Testis (tissue), 3 donors: ENCODE results near the gene FIZ1. TPM values are rescaled to one million over a fixed set of nuclear protein-coding genes. Genes with fewer than 3 reads are reported as not detected.

Experiments
- DNase-seq: peaks from one replicate; pipeline ENCODE4 v3.0.0-alpha.2; 2019
- H3K27ac ChIP-seq, 2 donors: fragments of 200-600 bp; sonication (generic); one replicate each; pipeline ENCODE4 v1.5.1; 2019
- H3K27me3 ChIP-seq: fragments of 200-600 bp; sonication (generic); one replicate; pipeline ENCODE4 v1.5.1; 2019
- H3K36me3 ChIP-seq: fragments of 200-600 bp; sonication (generic); one replicate; pipeline ENCODE4 v1.5.1; 2017; ENCODE audit warnings: low read depth; ENCODE audit errors: missing control alignments
- H3K4me1 ChIP-seq: fragments of 200-600 bp; sonication (generic); one replicate; pipeline ENCODE4 v1.5.1; 2019
- H3K4me3 ChIP-seq, 2 donors: fragments of 200-600 bp; sonication (generic); one replicate each; pipeline ENCODE4 v1.5.1; 2017 to 2019
- H3K9me3 ChIP-seq: fragments of 200-600 bp; sonication (generic); one replicate; pipeline ENCODE4 v1.5.1; 2017
- POLR2A ChIP-seq: fragments of 450-650 bp; IDR thresholded peaks from one replicate; pipeline ENCODE4 v1.6.1; 2017; ENCODE audit warnings: antibody characterized with exemption, mild to moderate bottlenecking, moderate library complexity
- WGBS, 2 donors: methylation state at CpG; one replicate each; pipeline ENCODE4 v1.1.5; 2018; 5-methylcytosine and 5-hydroxymethylcytosine counted together
- intact Hi-C: fragments of 100-400 bp; cut with DNase I; formaldehyde crosslinking; loops from one replicate; pipeline ENCODE4 v1.15.1; 2023; ENCODE audit warnings: low total_unique reads
- polyA plus RNA-seq: library from polyadenylated mRNA; stranded (reverse); fragments of 350-450 nt; fragmentation: Illumina TruSeq; extraction: RNeasy Lipid Tissue Mini Kit (QIAGEN cat#74804); gene quantifications from one replicate; pipeline ENCODE4 v1.2.3, GENCODE V29; 2014; ENCODE audit warnings: low read depth, low replicate concordance; ENCODE audit not compliant: insufficient read depth
- total RNA-seq, 2 donors: library from RNA; depleted of rRNA; stranded (reverse); fragments of >200 nt; gene quantifications; one replicate each; pipeline ENCODE4 v1.2.3, GENCODE V29; 2016
- TF ChIP-seq, protein P1 (sequence below), 3 experiments: fragments of 450-650 bp in 2 of 3; fragments of 200-600 bp in 1 of 3; sonication (generic) in 1 of 3; IDR thresholded peaks; one replicate each; pipeline ENCODE4 v1.5.1; 2016 to 2019; ENCODE audit warnings: antibody characterized with exemption in 3 of 3, mild to moderate bottlenecking in 2 of 3, moderate library complexity in 1 of 3

The FIZ1 gene
- total and polyA plus RNA-seq, 3 donors from 2014 or later, result 8.5 to 17.4 (median 16.5) TPM

- Histone ChIP-seq H3K27me3 (no peaks in the 10 kb centered on the region), H3K9me3 (no peaks in the 10 kb centered on the region), H3K27ac (no peak overlapping the region), H3K4me1 (peaks cover 12% of the 10 kb centered on the region), H3K36me3 (no peaks in the 10 kb centered on the region), H3K4me3 (no peak overlapping the region)
- intact Hi-C loops, result no loop called here
- no peak for DNase-seq
- TF ChIP-seq, protein P1, sequence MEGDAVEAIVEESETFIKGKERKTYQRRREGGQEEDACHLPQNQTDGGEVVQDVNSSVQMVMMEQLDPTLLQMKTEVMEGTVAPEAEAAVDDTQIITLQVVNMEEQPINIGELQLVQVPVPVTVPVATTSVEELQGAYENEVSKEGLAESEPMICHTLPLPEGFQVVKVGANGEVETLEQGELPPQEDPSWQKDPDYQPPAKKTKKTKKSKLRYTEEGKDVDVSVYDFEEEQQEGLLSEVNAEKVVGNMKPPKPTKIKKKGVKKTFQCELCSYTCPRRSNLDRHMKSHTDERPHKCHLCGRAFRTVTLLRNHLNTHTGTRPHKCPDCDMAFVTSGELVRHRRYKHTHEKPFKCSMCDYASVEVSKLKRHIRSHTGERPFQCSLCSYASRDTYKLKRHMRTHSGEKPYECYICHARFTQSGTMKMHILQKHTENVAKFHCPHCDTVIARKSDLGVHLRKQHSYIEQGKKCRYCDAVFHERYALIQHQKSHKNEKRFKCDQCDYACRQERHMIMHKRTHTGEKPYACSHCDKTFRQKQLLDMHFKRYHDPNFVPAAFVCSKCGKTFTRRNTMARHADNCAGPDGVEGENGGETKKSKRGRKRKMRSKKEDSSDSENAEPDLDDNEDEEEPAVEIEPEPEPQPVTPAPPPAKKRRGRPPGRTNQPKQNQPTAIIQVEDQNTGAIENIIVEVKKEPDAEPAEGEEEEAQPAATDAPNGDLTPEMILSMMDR (IDR thresholded peaks at IDR 0.05), result no peak
- WGBS, 2 donors, result 86 to 88% methylated on average over 7 of the region's 7 CpGs
Measured at GRCh38 chr19:55618426-55618825, 19.1 kb upstream of the FIZ1 start.

DNA sequence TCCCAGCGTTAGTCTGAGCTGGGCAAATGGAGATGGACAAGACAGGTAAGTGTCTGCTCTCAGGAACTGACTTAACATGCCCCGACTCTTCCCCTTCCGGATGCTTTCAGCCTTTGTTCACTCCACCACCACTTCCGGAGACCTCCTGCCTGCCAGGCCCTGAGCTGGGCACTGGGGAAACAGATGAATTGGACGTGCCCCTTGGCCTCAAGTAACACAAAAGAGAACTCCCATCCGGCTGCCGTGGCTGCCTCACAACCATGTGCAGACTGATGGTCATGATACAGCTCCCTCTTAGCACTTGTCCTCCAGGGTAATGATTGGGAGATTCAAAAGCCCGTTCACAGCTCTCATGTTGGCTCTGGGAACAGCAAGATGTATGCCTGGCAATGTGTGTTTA lies 18.1 kb upstream of the FIZ1 start:
- no peak overlapping the region for H3K27ac ChIP-seq
- no peak for DNase-seq
- intact Hi-C loops, result no loop called here
- H3K4me1 ChIP-seq, result peaks cover 2% of the 10 kb centered on the region
- H3K27me3 ChIP-seq, result no peaks in the 10 kb centered on the region
- no peak for TF ChIP-seq POLR2A
- TF ChIP-seq, protein P1 (IDR thresholded peaks at IDR 0.05), result no peak
- 79 to 80% methylated on average over 6 to 8 of the region's 8 CpGs for WGBS, 2 donors
- no peaks in the 10 kb centered on the region for H3K9me3 ChIP-seq
- H3K4me3 ChIP-seq, result no peak overlapping the region
- no peaks in the 10 kb centered on the region for H3K36me3 ChIP-seq

DNA sequence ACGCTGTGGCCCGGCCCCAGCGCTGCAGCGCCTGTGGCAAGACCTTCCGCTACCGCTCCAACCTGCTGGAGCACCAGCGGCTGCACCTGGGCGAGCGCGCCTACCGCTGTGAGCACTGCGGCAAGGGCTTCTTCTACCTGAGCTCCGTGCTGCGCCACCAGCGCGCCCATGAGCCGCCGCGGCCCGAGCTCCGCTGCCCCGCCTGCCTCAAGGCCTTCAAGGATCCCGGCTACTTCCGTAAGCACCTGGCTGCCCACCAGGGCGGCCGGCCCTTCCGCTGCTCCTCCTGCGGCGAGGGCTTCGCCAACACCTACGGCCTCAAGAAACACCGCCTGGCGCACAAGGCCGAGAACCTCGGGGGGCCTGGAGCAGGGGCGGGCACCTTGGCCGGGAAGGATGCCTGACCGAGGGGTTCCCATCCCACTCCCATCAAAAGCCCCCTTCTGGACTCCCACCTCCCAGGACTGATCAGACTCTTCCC lies 17.1 kb upstream of the FIZ1 start:
- no peaks in the 10 kb centered on the region for H3K27me3 ChIP-seq
- H3K27ac ChIP-seq, result no peak overlapping the region
- peak overlapping the region in 1 of 2 donors; percentile 29 for H3K4me3 ChIP-seq
- intact Hi-C loops, result no loop called here
- 75 to 90% methylated on average over 19 to 35 of the region's 38 CpGs for whole genome bisulfite sequencing, 2 donors
- no peaks in the 10 kb centered on the region for H3K36me3 ChIP-seq
- no peaks in the 10 kb centered on the region for H3K9me3 ChIP-seq
- DNase-seq, result no peak
- peaks cover 6% of the 10 kb centered on the region for H3K4me1 ChIP-seq
- TF ChIP-seq, protein P1 (IDR thresholded peaks at IDR 0.05), result no peak

DNA sequence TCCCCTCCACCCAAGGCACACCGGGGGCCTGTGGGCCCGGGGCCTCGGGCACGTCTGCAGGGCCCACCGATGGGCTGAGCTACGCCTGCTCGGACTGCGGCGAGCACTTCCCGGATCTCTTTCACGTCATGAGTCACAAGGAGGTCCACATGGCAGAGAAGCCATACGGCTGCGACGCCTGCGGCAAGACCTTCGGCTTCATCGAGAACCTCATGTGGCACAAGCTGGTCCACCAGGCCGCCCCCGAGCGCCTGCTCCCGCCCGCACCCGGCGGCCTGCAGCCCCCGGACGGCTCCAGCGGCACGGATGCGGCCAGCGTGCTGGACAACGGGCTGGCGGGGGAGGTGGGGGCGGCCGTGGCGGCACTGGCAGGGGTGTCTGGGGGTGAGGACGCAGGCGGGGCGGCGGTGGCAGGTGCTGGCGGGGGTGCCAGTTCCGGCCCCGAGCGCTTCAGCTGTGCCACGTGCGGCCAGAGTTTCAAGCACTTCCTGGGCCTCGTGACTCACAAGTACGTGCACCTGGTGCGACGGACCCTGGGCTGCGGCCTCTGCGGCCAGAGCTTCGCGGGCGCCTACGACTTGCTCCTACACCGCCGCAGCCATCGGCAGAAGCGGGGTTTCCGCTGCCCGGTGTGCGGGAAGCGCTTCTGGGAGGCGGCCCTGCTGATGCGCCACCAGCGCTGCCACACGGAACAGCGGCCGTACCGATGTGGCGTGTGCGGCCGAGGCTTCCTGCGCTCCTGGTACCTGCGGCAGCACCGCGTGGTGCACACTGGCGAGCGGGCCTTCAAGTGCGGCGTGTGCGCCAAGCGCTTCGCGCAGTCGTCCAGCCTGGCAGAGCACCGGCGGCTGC lies 16.5 kb upstream of the FIZ1 start:
- no peak for DNase-seq
- TF ChIP-seq, protein P1 (IDR thresholded peaks at IDR 0.05), result no peak
- TF ChIP-seq POLR2A, result no peak
- Histone ChIP-seq H3K27ac (no peak overlapping the region), H3K4me1 (peaks cover 12% of the 10 kb centered on the region), H3K27me3 (no peaks in the 10 kb centered on the region), H3K36me3 (no peaks in the 10 kb centered on the region), H3K4me3 (peak overlapping the region in 1 of 2 donors; percentile 29), H3K9me3 (no peaks in the 10 kb centered on the region)
- WGBS, 2 donors, result 84 to 86% methylated on average over 38 to 85 of the region's 88 CpGs
- intact Hi-C loops, result no loop called here
